HG03108 (cell line): ENCODE measurements around the gene SMIM7.

Experiments
- ATAC-seq: cut with Tn5 transposase; IDR thresholded peaks from one replicate; pipeline ENCODE4 v1.9.1; 2021; ENCODE audit warnings: moderate library complexity; ENCODE audit not compliant: unreplicated experiment

SMIM7 gene

DNA sequence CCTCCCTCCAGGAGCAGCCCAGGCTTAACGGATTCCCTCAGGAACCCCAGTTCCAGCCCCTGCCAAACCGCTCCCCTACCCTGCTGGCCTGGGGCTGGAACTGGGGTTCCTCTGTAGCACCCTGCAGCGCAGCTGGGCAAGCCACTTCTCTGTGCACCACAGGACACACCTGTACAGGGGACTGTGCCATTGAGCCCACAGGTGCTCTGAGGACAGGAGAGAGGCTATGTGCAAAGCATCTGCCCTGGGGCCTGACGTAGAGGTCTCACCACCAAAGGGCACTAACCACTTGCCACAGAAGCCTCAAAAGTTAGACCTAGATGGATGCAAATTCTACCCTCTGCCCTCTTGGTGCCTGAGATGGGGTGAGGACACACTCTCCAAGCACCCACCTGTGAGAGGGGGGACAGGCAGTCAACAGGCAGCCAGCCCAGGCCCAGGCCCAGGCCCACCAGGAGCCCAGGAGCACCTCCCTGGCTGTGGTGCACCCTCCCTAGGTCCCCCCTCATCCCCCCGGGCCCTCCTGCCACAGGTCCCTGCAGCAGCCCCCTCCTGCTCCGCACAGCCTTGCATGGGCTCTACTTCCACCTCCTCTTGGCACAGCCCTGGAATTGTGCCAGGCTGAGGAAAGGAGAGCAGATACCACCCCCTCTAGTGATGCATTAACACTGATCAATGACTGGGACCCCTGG lies 60.1 kb downstream of the SMIM7 start:
- no peak for ATAC-seq

DNA sequence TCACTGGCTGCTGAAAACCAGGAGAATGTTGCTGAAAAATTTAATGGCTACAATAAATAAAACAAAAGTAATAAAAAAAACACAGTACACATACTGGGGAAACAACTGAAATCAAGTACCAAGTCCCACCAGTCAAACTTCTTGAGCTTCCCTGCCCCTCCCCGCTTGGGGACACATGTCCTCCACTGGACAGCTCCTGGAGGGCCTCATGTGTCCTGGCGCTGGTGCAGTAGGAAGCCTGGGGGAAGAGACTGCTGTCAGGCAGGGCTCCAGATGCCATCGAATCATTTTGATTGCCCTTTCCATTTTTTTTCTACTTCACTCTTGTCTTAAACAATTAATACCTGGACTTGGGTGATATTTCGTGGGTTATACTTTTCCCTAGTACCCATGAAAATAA lies 61.1 kb downstream of the SMIM7 start:
- ATAC-seq: no peak

DNA sequence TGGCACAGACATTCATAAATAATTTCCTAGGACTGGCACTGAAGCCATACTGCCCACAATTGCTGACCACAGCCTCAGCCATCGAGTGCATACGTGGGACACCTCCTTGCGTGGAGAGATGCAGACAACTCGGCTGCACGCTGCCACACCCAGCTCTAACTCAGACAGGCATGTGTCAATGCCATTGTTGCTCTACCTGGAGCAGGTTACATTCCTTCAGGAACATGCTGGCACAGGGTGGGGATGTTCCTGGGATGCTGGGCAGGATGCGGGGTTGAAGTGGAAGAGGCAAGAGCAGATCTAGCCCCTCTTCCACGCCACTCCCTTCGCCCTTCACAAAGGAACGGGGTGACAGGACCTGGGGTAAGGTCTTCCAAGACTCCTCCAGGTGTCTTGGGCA lies 63.5 kb downstream of the SMIM7 start:
- no peak for ATAC-seq
